Non-pigmented ciliary epithelial cell (primary cell): ENCODE results near the gene BICDL2.
"Not testable (repeated sequence)": the region's sequence is repeated elsewhere in the genome, so short reads cannot be mapped to it uniquely, and the experiment has no call there.

Experiments
- DNase-seq: peaks from one replicate; pipeline ENCODE4 v3.0.0-alpha.2; 2010; ENCODE audit warnings: low read depth

The BICDL2 gene

GRCh38 chr16:3036726-3037315, at the start of gene BICDL2:
TSS of gene BICDL2 (minus strand) at chr16:3036944. CDS start at chr16:3035496, 1,448 bp downstream.
- no peak for DNase-seq

- no peak for DNase-seq
These were observed 49.3 kb upstream of the BICDL2 start for GRCh38 chr16:3085868-3086595.

GRCh38 chr16:3084969-3085670, 48.4 kb upstream of the BICDL2 start:
- DNase-seq: no peak

DNA sequence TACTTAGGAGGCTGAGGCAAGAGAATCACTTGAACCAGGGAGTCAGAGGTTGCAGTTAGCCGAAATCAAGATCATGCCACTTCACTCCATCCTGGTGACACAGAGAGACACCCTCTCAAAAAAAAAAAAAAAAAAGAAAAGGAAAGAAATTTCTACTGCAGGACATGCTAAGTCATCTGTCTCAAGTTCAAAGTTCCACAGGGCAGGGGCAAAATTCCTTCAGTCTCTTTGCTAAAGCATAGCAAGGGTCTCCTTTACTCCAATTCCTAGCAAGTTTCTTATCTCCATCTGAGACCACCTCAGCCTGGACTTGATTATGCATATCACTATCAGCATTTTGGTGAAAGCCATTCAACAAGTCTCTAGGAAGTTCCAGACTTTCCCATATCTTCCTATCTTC, 47.7 kb upstream of the BICDL2 start:
- DNase-seq: no peak

DNA sequence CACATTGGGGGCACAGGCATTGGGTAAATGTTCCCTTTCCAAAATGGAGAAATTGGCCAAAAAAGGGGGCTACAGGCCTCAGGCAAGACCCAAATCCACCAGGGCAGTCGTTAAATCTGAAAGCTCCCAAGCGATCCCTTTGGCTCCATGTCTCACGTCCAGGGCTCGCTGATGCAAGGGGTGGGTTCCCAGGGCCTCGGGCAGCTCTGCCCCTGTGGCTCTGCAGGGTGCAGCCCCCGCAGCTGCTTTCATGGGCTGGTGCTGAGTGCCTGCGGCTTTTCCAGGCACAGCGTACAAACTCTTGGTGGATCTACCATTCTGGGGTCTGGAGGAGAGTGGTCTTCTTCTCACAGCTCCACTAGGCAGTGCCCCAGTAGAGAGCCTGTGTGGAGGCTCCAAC, 46.7 kb upstream of the BICDL2 start:
- not testable (repeated sequence) for DNase-seq

GRCh38 chr16:3081957-3082356, 45.2 kb upstream of the BICDL2 start:
- not testable (repeated sequence) for DNase-seq

GRCh38 chr16:3080024-3080423, 43.3 kb upstream of the BICDL2 start:
- DNase-seq: no peak

- no peak for DNase-seq
These were observed 39.8 kb upstream of the BICDL2 start for GRCh38 chr16:3076577-3076976.

GRCh38 chr16:3075946-3076345, 39.2 kb upstream of the BICDL2 start:
- DNase-seq: not testable (repeated sequence)

DNA sequence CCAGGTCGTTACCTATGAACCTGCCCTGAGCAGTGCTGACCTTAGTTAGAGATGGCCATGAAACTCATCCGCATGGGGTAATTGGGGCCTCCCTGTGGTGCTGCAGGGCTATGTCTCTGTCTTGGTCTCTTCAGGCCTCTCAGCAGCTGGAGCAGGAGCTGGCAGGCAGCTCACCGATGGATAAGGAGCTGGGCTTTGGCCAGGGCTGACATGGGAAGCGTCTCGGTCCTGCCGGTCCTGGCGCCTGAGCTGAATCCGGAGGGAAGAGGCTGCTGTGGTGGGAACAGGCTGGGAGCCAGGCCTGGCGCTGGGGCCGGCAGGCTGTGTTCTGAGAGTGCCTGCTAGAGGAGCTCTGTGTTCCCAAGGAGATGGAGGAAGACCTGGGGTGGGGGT, 38.8 kb upstream of the BICDL2 start:
- DNase-seq: no peak

GRCh38 chr16:3074860-3075522, 38.2 kb upstream of the BICDL2 start:
- DNase-seq: no peak

DNA sequence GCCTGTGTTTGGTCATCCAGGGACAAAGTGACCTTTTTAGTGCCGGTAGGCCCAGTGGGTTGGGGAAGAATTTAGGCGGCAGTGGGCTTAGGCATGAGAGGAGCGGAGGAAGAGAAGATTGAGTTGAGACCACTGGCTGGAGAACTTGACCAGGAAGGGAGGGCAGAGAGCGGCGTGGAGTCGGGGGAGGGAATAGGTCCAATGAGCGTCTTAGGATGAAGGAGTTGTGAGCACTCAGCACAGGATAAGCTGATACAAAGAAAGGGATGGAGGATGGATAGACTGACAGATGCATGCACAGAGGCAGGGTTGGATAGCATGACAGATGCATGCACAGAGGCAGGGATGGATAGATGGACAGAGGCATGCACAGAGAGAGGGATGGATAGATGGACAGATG, 36.7 kb upstream of the BICDL2 start:
- DNase-seq: no peak

DNA sequence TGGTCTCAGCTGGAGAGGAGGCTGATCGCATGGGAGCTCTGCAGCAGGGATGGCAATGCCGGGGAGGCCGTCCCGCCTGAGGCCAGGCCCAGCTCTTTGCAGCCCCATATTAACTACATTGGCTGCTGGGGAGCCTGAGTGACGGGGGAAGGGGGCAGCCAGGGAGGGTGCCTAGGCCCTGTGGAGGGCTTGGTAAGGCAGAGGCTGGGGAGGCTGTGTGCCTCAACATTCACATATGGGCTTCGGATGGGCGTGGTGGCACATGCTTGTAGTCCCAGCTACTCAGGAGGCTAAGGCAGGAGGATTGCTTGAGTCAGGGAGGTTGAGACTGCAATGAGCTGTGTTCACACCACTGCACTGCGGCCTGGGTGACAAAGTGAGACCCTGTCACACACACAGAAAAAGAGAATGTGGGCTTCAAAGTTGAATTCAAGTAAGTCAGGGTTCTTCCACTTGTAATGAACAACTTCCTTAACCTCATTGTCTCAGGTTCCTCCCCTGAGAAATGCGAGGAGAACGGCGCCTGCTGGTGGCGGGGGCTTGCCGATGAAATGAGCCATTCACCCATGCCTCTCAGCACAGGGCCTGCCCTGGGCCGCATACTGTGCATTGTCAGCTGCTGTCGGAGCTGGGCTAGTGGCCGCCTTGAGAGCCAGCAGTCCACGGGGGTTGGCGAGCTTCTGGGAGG, 36.0 kb upstream of the BICDL2 start:
- not testable (repeated sequence) for DNase-seq

GRCh38 chr16:3072148-3072547, 35.4 kb upstream of the BICDL2 start:
- DNase-seq: not testable (repeated sequence)

- no peak for DNase-seq
These were observed 34.9 kb upstream of the BICDL2 start for GRCh38 chr16:3071655-3072054.

DNA sequence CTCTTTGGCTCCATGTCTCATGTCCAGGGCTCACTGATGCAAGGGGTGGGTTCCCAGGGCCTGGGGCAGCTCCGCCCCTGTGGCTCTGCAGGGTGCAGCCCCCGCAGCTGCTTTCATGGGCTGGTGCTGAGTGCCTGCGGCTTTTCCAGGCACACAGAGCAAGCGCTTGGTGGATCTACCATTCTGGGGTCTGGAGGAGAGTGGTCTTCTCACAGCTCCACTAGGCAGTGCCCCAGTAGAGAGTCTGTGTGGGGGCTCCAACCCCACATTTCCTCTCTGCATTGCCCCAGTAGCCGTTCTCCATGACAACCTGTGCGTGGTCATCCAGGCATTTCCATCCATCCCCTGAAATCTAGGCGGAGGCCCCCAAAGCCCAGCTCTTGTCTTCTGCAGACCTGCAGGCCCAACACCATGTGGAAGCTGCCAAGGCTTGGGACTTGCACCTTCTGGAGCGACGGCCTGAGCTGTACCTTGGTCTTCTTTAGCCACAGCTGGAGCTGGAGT, 33.9 kb upstream of the BICDL2 start:
- DNase-seq: no peak

- DNase-seq: not testable (repeated sequence)
These were observed 32.4 kb upstream of the BICDL2 start for GRCh38 chr16:3069146-3069545.

GRCh38 chr16:3068487-3068886, 31.7 kb upstream of the BICDL2 start:
- no peak for DNase-seq

GRCh38 chr16:3066440-3066748, 29.6 kb upstream of the BICDL2 start:
- no peak for DNase-seq

DNA sequence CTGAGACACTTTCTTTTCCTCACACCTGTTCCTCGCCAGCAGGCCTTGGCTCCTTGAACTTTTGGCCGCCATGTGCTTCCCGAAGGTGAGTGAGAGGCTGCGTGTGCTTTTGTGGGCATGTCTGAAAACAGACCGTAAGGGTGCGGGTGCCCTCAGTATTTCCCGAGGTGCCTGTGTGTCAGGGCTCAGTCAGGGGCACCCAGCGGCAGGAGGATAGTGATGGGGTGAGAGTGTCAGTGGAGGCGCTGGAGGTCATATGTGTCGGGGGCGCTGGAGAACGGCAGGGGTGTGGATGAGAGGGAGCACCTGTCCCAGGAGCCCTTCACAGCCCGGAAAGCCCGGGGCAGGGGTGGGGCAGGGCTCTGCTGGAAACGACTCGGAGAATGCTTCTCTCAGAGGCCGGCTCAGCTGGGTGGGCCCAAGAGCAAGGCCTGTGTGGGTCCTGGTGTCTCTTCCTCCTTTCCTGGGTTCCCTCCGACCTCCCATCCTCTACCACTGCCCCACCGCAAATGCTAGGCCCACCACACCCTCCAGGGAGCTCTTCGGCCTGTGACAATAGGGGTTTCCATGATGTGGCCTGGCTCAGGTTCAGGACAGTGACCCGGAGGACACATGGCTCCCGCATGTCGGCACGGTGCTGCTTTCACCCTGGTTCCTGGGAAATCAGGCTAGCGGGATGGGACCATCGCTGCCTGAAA, 29.1 kb upstream of the BICDL2 start:
- no peak for DNase-seq

DNA sequence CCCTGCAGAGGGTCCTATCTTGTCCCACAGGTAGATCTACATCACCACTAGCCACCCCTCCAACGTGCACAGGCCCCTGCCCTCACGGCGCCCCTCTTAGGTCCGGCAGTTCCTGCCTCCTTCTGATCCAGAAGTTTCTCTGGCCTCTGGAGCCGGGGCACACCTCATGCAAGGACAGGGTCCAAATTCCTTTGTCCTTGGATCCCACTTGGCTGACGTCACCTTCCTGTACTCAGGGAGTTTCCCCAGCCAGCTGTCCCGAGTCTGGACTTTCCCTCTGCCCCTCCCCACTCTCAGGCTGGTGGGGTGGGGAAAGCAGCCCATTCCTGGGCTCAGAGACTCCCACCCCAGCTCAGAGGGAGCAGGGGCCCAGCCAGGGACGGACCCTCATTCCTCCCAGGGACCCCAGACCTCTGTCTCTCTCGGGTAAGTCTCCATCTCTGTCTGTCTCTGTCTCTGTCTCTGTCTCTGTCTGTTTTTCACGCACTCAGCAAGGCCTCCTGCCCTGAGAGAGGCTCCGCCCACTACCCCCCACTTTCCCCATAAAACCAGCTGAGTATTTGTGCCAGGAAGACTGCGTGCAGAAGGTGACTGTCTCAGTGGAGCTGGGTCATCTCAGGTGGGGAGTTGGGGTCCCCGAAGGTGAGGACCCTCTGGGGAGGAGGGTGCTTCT, 28.5 kb upstream of the BICDL2 start, which contains the start of gene IL32:
IL32 (plus strand) TSS at position 572 of the 673 bp plus-strand sequence. CDS start 172 bp downstream, outside the sequence.
- DNase-seq: peak; percentile 67
